H9 (cell line): ENCODE results near the gene STX17. TPM values are rescaled to one million over a fixed set of nuclear protein-coding genes. Genes with fewer than 3 reads are reported as not detected.

Source experiments
- DNase-seq: peaks from one replicate; pipeline ENCODE4 v3.0.0-alpha.2; 2017
- H2AFZ ChIP-seq: one replicate; pipeline ENCODE4 v1.6.1; 2013; ENCODE audit warnings: mild to moderate bottlenecking, low read length, control low read depth, moderate library complexity
- H2AK5ac ChIP-seq: 2 replicates; pipeline ENCODE4 v1.6.1; 2013; ENCODE audit warnings: low read length, control low read depth, mixed read lengths; ENCODE audit not compliant: insufficient read length
- H2BK120ac ChIP-seq: one replicate; pipeline ENCODE4 v1.6.1; 2013; ENCODE audit warnings: low read depth, mild to moderate bottlenecking, low read length, control low read depth, inconsistent platforms; ENCODE audit not compliant: poor library complexity, severe bottlenecking
- H2BK12ac ChIP-seq: 2 replicates; pipeline ENCODE4 v1.6.1; 2013; ENCODE audit warnings: low read length, control low read depth, mixed read lengths, low read depth; ENCODE audit not compliant: insufficient read length
- H2BK15ac ChIP-seq: 2 replicates; pipeline ENCODE4 v1.6.1; 2013; ENCODE audit warnings: low read depth, low read length, control low read depth
- H2BK20ac ChIP-seq: one replicate; pipeline ENCODE4 v1.6.1; 2013; ENCODE audit warnings: low read depth, mild to moderate bottlenecking, low read length, control low read depth, inconsistent platforms; ENCODE audit not compliant: poor library complexity, severe bottlenecking
- H2BK5ac ChIP-seq: 2 replicates; pipeline ENCODE4 v1.6.1; 2013; ENCODE audit warnings: low read length, control low read depth, mixed read lengths; ENCODE audit not compliant: insufficient read length
- H3K14ac ChIP-seq: 2 replicates; pipeline ENCODE4 v1.6.1; 2013; ENCODE audit warnings: low read length, control low read depth; ENCODE audit not compliant: insufficient read depth
- H3K18ac ChIP-seq: 2 replicates; pipeline ENCODE4 v1.6.1; 2013; ENCODE audit warnings: low read depth, mild to moderate bottlenecking, mixed read lengths, low read length, control low read depth; ENCODE audit not compliant: insufficient read length
- H3K23ac ChIP-seq: 2 replicates; pipeline ENCODE4 v1.6.1; 2013; ENCODE audit warnings: low read length, control low read depth, mixed read lengths, low read depth; ENCODE audit not compliant: insufficient read length
- H3K23me2 ChIP-seq: 2 replicates; pipeline ENCODE4 v1.6.1; 2013; ENCODE audit warnings: low read depth, mild to moderate bottlenecking, mixed read lengths, low read length, control low read depth; ENCODE audit not compliant: insufficient read length, poor library complexity, severe bottlenecking
- H3K27ac ChIP-seq: 2 replicates; pipeline ENCODE4 v1.5.1; 2013; ENCODE audit warnings: low read length, control low read depth, mixed read lengths, low read depth; ENCODE audit not compliant: insufficient read length
- H3K27me3 ChIP-seq: 2 replicates; pipeline ENCODE4 v1.6.1; 2013; ENCODE audit warnings: low read length, control low read depth, inconsistent platforms; ENCODE audit not compliant: insufficient read depth
- H3K4ac ChIP-seq: 2 replicates; pipeline ENCODE4 v1.6.1; 2013; ENCODE audit warnings: low read depth, mild to moderate bottlenecking, control low read depth, inconsistent platforms, low read length, moderate library complexity
- H3K4me1 ChIP-seq: 2 replicates; pipeline ENCODE4 v1.6.1; 2013; ENCODE audit warnings: low read length, control low read depth, inconsistent platforms; ENCODE audit not compliant: insufficient read depth
- H3K4me2 ChIP-seq: 2 replicates; pipeline ENCODE4 v1.6.1; 2013; ENCODE audit warnings: low read length, control low read depth, mixed read lengths; ENCODE audit not compliant: insufficient read length, insufficient read depth
- H3K56ac ChIP-seq: 2 replicates; pipeline ENCODE4 v1.6.1; 2013; ENCODE audit warnings: low read depth, mild to moderate bottlenecking, mixed read lengths, low read length, control low read depth; ENCODE audit not compliant: insufficient read length
- H3K79me1 ChIP-seq: 2 replicates; pipeline ENCODE4 v1.6.1; 2013; ENCODE audit warnings: low read depth, mild to moderate bottlenecking, moderate library complexity, low read length, control low read depth, inconsistent platforms; ENCODE audit not compliant: insufficient read depth, poor library complexity, severe bottlenecking
- H3K79me2 ChIP-seq: 2 replicates; pipeline ENCODE4 v1.6.1; 2013; ENCODE audit warnings: low read length, control low read depth, inconsistent platforms; ENCODE audit not compliant: insufficient read depth
- H3K9ac ChIP-seq: 2 replicates; pipeline ENCODE4 v1.6.1; 2013; ENCODE audit warnings: low read length, control low read depth, mixed read lengths; ENCODE audit not compliant: insufficient read length; ENCODE audit errors: extremely low read depth
- H3K9me3 ChIP-seq: one replicate; pipeline ENCODE4 v1.6.1; 2013; ENCODE audit warnings: low read depth, low read length, inconsistent platforms; ENCODE audit not compliant: control insufficient read depth
- H3T11ph ChIP-seq: one replicate; pipeline ENCODE4 v1.6.1; 2013; ENCODE audit warnings: mild to moderate bottlenecking, low read length, control low read depth, inconsistent platforms
- H4K20me1 ChIP-seq: one replicate; pipeline ENCODE4 v1.6.1; 2013; ENCODE audit not compliant: control insufficient read depth, insufficient read length, insufficient read depth
- H4K5ac ChIP-seq: 2 replicates; pipeline ENCODE4 v1.6.1; 2013; ENCODE audit warnings: low read depth, mild to moderate bottlenecking, mixed read lengths, low read length, control low read depth; ENCODE audit not compliant: insufficient read length
- H4K8ac ChIP-seq: replicated peaks from 2 replicates; pipeline ENCODE4 v1.6.1; 2013; ENCODE audit warnings: low read length, control low read depth, mixed read lengths, low read depth; ENCODE audit not compliant: insufficient read length
- H4K91ac ChIP-seq: 2 replicates; pipeline ENCODE4 v1.6.1; 2013; ENCODE audit warnings: low read depth, mild to moderate bottlenecking, moderate library complexity, mixed read lengths, low read length, control low read depth; ENCODE audit not compliant: insufficient read length
- H3K27ac Mint-ChIP-seq, 3 experiments: 2 replicates in 2 of 3; 3 replicates in 1 of 3; pipeline ENCODE4 v1.8.0; 2020 to 2021; ENCODE audit warnings: mixed read lengths in 3 of 3, mild to moderate bottlenecking in 1 of 3, moderate library complexity in 1 of 3
- H3K27me3 Mint-ChIP-seq: 2 replicates; pipeline ENCODE4 v1.8.0; 2021; ENCODE audit warnings: low read depth, mild to moderate bottlenecking, moderate library complexity, mixed read lengths
- H3K36me3 Mint-ChIP-seq, 3 experiments: 2 replicates in 2 of 3; 3 replicates in 1 of 3; pipeline ENCODE4 v1.8.0; 2020 to 2021; ENCODE audit warnings: low read depth in 3 of 3, mixed read lengths in 3 of 3; ENCODE audit not compliant: insufficient read depth in 1 of 3
- H3K4me1 Mint-ChIP-seq, 2 experiments: 2 replicates each; pipeline ENCODE4 v1.8.0; 2020; ENCODE audit warnings: mixed read lengths in 2 of 2
- H3K4me3 Mint-ChIP-seq, 2 experiments: 2 replicates in 1 of 2; 3 replicates in 1 of 2; pipeline ENCODE4 v1.8.0; 2020 to 2021; ENCODE audit warnings: mild to moderate bottlenecking in 2 of 2, mixed read lengths in 2 of 2, moderate library complexity in 1 of 2
- H3K9me3 Mint-ChIP-seq, 2 experiments: 2 replicates in 1 of 2; 3 replicates in 1 of 2; pipeline ENCODE4 v1.8.0; 2020; ENCODE audit warnings: mild to moderate bottlenecking in 2 of 2, mixed read lengths in 2 of 2, moderate library complexity in 1 of 2
- CTCF ChIP-seq: fragments of 200-600 bp; sonication (generic); conservative IDR thresholded peaks from 3 replicates; pipeline ENCODE4 v1.8.0; 2021; ENCODE audit warnings: antibody characterized with exemption, mild to moderate bottlenecking
- WGBS: extraction: QIAGEN DNeasy Blood & Tissue Kit; methylation state at CpG from one replicate; pipeline ENCODE4 v1.1.7; 2013; ENCODE audit warnings: missing lambda C conversion rate, low lambda C conversion rate, mixed read lengths; ENCODE audit not compliant: insufficient read length; ENCODE audit errors: extremely low coverage; 5-methylcytosine and 5-hydroxymethylcytosine counted together
- total RNA-seq: library from RNA; stranded (reverse); gene quantifications from 2 replicates; pipeline ENCODE4 v1.2.1, GENCODE V29; 2021

Gene STX17
- total RNA-seq, 1 experiment from 2014 or later = 21.2 TPM

GRCh38 chr9:99903393-99903792 is 3.1 kb upstream of the STX17 start:
- Mint-ChIP-seq H3K4me3 (no peak overlapping the region), H3K27me3 (peaks cover 5% of the 10 kb centered on the region), H3K4me1 (peaks cover 23 to 27% of the 10 kb centered on the region in 2 experiments), H3K9me3 (no peaks in the 10 kb centered on the region), H3K27ac (no peak overlapping the region), H3K36me3 (no peaks in the 10 kb centered on the region; a peak in 1 of 7 replicates)
- no peak overlapping the region for H3K4me2 ChIP-seq
- no peak overlapping the region for H2BK12ac ChIP-seq
- no peak overlapping the region for H3K56ac ChIP-seq
- no peak overlapping the region for H2BK20ac ChIP-seq
- no peak overlapping the region for H2AFZ ChIP-seq
- H3T11ph ChIP-seq = no peak overlapping the region
- no CpG with 5 or more reads among the region's 1 CpG for WGBS
- no peak overlapping the region for H3K14ac ChIP-seq
- H3K4me1 ChIP-seq = peaks cover 5% of the 10 kb centered on the region; the same call in 1 of the 2 replicates
- H3K9me3 ChIP-seq = no peaks in the 10 kb centered on the region
- no peak overlapping the region for H3K9ac ChIP-seq
- no peaks in the 10 kb centered on the region for H3K79me2 ChIP-seq
- no peak for DNase-seq
- H4K5ac ChIP-seq = no peak overlapping the region
- H4K91ac ChIP-seq = no peak overlapping the region
- H2BK15ac ChIP-seq = no peak overlapping the region
- H2AK5ac ChIP-seq = no peak overlapping the region
- H3K27ac ChIP-seq = no peak overlapping the region
- H2BK120ac ChIP-seq = no peak overlapping the region
- H4K20me1 ChIP-seq = no peaks in the 10 kb centered on the region
- no peak for TF ChIP-seq CTCF
- no peak overlapping the region for H3K4ac ChIP-seq
- no peaks in the 10 kb centered on the region for H3K27me3 ChIP-seq
- no peak overlapping the region for H4K8ac ChIP-seq
- no peaks in the 10 kb centered on the region for H3K79me1 ChIP-seq
- H3K23ac ChIP-seq = no peak overlapping the region
- H3K23me2 ChIP-seq = peaks cover 7% of the 10 kb centered on the region
- no peak overlapping the region for H3K18ac ChIP-seq
- no peak overlapping the region for H2BK5ac ChIP-seq
